GM19463 (cell line): ENCODE measurements around the gene WDR70.
"Not testable (repeated sequence)": the region's sequence is repeated elsewhere in the genome, so short reads cannot be mapped to it uniquely, and the experiment has no call there.

Source experiments
- ATAC-seq: cut with Tn5 transposase; IDR thresholded peaks from one replicate; pipeline ENCODE4 v1.9.1; 2021; ENCODE audit warnings: mild to moderate bottlenecking, moderate library complexity; ENCODE audit not compliant: unreplicated experiment

WDR70 gene

DNA sequence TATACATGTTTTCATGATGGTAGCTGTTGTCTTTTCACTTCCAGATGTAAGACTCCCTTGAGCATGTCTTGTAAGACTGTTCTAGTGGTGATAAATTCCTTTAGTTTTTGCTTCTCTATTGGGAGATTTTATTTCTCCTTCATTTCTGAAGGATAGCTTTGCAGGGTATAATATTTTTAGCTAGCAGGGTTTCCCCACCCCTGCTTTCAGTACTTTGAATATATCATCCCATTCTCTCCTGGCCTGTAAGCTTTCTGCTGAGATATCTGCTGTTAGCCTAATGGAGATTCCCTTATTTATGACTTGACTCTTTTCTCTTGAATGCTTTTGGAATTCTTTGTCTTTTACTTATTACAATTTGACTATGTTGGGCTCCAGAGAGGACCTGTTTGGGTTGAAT lies 249.8 kb downstream of the WDR70 start:
- no peak for ATAC-seq

DNA sequence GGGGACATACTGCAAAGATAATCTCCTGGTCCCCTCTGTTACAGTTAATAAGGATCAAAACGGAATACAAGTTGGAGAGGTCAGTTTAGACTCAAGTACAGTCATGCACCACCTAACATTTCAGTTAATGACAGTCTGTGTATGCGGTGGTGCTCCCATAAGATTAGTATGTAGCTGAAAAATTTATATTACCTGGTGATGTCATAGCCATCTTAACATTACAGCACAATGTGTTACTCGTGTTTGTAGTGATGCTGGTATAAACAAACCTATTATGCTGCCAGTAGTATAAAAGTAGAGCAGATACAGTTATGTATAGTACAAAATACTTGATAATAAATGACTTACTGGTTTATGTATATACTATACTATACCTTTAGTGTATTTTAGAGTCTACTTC lies 252.8 kb downstream of the WDR70 start:
- ATAC-seq: no peak

DNA sequence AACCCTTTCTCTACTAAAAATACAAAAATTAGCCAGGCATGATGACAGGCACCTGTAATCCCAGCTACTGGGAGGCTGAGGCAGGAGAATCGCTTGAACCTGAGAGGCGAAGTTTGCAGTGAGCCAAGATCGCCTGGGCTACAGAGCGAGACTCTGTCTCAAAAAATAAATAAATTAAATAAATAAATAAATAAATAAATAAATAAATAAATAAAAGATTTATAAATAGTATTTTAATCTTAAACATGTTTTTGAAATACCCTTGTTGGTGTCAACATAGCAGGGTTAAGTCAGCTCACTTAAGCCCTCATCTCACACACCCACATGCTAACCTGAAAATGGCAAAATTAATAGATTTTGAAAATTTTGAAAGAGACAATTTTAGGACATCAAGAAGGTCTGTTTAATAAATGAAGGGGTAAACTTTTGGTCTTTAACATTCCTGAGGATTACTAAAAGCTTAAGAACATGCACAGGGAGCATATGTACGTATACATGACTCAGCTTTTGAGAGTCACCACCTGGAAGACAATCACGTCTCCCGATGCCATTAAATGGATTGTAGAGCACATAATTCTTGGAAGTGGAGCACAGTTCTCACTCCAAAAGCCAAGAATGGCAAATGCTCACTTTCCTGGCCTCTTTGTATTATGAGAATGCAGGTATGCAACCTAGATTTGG lies 258.2 kb downstream of the WDR70 start:
- ATAC-seq: no peak

DNA sequence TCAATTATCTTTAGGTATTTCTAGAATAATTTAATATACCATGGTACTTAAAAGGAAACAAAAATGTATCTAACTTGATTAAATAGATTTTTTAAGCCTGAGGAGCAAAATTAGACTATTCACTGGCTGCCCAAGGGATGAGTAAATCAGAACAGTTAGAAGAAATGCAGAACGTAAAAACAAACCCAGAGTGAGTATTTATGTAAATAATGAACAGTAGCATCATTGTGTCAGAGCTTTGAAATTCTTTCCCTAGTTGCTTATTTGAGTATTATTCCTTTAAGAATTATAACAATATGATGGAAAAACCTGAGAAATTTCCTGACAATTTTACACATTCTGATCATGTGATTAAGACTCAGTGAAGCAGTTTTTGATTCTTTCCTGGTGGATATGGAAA lies 259.8 kb downstream of the WDR70 start:
- ATAC-seq: no peak

DNA sequence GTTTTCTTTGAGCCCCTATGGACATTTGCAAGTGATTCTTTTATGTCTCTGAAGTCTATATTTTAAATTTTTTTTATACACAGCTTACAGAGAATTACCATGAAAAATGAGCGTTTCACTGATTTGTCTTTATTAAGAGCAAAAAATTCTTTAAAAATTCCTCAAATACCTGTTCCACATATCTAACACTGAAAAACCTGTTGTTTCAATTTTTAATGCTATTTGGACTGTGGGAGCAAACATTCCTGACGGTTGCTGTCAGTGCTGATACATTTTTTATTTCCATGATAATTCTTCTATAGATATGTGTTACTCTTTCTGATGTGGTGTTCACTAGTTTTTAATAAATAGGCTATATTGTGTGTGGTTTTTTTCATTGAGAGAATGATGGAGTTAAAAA lies 261.0 kb downstream of the WDR70 start:
- ATAC-seq: no peak

DNA sequence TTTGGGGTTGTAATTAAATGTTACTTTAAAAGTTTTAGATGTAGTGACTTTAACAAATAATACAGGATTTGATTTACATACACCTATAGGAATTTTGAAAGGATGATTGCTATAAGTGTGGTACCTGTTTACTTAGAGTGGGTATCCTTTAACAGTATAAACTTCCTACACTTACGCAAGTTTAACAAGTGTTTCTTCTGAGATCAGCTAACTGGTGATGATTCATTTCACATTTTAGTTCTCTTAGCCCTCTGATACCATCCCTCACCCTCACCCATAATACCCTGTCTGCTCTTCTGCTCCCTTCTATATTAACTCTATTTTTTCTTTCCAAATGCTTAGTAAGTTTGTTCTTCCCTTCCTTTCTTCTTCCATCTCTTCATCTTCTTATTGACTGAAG lies 262.8 kb downstream of the WDR70 start:
- no peak for ATAC-seq

DNA sequence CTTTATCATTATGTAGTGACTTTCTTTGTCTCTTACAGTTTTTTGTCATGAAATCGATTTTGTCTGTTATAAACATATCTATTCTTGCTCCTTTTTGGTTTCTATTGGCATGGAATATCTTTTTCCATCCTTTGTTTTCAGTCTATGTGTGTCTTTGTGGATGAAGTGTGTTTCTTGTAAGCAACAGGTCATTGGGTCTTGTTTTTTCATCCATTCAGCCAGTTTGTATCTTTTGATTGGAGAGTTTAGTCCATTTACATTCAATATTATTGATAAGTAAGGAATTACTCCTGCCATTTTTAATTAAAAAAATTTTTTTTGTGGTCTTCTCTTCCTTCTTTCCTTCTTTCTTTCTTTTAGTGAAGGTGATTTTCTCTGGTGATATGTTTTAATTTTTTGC lies 266.6 kb downstream of the WDR70 start:
- ATAC-seq: no peak

DNA sequence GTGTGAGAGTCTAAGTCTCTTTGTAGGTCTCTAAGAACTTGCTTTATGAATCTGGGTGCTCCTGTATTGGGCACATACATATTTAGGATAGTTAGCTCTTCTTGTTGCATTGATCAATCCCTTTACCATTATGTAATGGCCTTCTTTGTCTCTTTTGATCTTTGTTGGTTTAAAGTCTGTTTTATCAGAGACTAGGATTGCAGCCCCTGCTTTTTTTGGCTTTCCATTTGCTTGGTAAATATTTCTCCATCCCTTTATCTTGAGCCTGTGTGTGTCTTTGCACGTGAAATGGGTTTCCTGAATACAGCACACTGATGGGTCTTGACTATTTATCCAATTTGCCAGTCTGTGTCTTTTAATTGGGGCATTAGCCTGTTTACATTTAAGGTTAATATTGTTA lies 275.4 kb downstream of the WDR70 start:
- ATAC-seq: not testable (repeated sequence)

DNA sequence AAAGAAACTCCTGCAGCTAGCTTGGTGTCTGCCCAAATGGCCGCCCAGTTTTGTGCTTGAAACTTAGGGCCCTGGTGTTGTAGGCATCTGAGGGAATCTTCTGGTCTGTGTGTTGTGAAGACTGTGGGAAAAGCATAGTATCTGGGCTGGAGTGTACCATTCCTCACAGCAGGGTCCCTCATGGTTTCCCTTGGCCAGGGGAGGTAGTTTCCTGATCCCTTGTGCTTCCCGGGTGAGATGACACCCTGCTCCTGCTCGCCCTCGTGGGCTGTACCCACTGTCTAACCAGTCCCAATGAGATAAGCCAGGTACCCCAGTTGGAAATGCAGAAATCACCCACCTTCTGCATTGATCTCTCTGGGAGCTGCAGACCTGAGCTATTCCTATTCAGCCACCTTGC lies 277.9 kb downstream of the WDR70 start:
- no peak for ATAC-seq

DNA sequence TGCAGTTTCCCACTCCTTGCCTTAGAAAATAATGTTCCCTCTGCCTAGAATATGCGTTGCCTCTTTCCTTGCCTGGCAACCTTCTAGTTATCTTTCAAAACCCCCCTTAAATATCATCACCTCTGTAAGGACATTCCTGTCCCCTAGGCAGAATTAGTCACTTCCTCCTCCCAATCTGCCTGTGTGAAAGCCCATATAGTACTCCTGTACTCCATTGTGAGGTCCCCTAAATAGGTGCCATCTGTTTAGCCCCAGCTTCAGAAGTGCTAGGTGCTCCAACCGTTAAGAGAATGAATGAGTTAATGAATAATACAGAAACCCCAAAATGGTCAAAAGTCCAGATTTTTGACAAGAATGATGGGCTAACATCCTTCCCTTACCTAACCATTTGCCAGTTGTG lies 279.3 kb downstream of the WDR70 start:
- ATAC-seq: peak; percentile 89

DNA sequence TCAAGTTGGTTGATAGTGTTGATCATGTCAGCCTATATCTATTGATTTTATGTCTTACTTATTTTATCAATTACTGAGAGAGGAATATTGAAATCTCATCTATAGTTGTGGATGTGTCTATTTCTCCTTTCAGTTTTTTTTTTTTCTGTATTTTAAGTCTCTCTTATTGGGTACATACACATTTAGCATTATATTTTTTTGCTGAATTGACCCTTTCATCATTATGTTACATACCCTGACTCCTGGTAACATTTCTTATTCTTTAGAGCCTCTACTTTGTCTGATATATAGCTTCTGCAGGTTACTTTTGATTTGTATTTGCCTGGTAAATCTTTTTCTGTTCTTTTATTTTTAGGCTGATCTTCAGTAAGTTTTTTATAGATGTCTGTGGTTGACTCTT lies 281.2 kb downstream of the WDR70 start:
- no peak for ATAC-seq

DNA sequence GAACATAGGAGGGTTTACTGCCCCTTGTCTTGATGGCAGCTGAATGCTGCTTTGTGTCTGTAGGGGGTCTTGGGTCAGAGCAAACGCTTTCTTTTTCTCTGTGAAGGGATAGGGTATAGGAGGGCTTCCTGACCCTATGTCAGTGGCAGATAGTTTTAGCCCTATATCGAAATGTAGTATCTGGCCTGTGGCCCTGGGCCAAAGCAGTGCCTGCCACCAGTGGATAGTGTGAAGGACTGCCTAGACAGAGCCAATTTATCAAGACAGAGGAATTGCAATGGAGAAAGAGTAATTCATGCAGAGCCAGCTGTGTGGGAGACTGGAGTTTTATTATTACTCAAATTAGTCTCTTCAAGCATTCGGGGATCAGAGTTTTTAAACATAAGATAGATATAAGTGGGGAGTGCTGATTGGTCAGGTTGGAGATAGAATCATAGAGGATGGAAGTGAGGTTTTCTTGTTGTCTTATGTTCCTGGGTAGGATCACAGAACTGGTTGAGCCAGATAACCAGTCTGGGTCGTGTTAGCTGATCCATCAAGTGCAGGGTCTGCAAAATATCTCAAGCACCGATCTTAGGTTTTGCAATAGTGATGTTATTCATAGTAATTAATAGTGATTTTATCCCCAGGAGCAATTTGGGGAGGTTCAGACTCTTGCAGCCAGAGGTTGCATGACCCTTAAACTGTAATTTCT lies 282.3 kb downstream of the WDR70 start:
- no peak for ATAC-seq

DNA sequence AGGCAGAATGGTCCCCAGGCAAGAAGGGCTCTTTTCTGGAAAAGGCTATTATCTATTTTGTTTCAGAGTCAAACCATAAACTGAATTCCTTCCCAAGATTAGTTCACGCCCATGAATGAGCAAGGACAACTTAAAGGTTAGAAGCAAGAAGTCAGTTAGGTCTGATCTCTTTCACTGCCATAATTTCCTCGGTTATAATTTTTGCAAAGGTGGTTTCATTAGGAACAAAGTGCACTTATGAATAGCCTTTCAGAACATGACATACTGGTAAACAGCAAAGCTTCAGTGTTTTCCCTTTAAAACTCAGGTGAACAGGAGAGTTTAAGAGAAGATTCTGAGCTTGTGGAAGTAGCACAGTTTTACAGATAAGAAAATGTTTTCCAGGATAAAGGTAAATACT lies 282.8 kb downstream of the WDR70 start:
- ATAC-seq: no peak

DNA sequence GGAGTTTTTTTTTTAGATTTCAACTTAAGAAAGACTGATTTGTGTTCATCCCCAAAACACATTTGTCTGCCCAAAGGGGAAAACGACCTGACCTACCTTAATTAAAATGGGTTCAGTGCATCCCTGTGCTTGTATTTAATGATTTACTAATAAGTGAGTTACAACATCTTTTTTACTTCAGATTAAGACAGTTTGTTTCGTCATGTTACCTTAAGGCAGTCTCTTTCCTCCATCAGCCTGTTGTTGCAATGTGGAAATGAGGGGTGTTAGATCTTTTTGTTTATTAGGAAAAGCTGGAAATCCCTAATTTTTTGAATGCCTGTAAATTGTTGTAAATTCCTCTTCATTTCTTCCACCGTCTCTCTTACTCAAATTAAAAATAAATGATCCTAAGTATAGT lies 283.2 kb downstream of the WDR70 start:
- ATAC-seq: no peak

DNA sequence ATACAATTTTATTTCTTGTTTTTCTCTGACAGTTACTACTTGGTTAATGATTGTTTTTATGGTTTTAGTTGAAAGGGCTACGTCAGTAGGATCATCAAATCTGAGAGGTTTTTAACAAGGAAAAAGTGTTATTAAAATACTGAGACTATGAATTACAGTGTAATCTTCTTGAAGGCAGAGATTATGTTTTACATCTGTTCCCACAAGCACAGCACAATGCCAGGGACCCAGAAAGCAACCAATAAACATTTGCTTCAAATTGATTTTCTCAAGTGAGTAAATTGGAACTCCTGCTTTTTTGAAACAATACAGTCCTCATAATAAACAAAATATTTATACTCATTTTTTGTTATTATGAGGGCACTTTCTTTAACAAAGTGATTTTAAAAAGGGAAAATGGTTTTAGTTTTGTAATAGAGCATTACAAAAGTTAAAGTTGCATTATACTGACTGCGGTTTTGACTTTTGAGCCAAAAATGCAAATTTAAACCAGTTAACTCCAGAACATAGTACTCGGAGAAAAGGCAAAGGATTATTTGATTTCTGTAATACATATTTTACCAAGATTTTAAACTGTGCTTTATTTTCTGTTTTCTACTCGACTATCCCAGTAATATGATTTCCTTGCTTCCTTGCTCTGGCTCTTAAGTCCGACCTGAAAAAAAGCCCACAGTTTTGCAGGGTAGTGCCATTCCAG lies 283.8 kb downstream of the WDR70 start:
- ATAC-seq: no peak

DNA sequence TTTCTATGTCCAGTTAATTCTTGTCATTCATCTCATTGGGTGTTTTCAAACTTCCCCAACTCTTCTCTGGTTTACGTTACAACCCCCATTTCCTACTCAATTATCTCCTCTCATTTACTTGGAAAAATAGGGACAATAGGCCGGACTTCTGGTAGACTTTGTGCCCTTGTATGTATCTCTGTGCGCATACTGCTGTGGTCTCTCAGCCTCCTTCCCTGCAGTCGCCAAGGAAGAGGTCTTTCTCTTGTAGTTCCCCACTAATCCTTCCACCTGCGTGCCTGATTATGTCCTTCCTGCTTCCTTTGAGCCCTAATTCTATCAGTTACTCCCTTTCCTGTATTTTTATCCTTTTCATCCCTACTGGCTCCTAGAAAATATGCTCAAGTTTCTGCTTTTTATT lies 284.4 kb downstream of the WDR70 start:
- no peak for ATAC-seq

DNA sequence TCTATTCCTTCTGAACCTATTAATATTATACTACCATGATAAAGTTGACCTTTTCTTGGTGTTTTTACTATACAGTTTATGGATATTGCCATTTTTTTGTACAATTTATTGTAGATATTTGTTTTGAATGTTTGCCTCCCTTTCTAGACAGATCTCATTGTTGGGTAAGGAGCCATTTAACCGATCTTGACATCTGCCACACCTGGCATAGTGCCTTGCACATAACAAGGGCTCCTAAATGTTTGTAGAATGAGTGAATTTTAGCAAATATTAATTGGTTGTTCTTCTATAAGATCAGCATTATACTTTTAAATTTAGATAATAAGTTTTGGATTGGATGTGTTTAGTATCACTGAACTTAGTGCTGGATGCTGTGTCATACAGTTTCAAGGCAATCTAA lies 285.4 kb downstream of the WDR70 start:
- ATAC-seq: no peak

DNA sequence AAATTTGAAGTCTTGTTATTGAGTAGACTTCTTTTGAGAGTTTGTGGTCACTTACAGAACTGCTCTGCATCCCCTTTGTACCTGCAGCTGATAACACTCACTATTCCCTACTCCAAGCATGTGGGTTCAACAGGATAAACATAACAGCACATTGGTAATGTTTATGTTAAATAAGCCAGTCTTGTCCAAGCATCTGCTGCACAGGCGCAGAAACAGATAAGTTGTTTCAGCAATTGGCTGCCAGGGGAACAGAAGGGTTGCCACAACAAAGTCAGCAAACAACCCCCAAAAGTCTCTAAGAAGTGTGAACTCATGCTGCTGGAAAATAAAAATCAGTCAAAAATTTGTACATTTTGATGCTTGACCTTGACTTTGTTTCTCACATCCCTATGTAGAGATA lies 286.2 kb downstream of the WDR70 start:
- ATAC-seq: no peak

DNA sequence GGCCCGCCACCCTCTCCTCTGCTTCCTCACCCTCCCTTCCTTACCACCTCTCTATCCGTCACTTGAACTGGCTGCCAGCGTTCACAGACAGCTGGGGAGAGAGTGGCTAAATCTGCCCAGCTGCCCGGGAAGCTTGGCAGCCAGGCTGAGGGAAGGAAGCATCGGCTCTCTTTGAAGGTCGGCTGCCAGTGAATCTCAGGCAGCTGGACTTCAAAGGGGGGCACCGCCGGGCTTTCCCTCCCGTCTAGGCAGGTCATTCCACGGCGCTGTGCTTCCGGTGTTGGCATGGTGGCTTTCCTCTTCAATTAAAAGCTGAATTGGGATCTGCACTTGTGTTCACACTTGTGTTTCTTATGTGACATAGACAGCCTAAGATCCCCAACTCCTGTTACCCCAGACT lies 286.8 kb downstream of the WDR70 start:
- ATAC-seq: no peak

DNA sequence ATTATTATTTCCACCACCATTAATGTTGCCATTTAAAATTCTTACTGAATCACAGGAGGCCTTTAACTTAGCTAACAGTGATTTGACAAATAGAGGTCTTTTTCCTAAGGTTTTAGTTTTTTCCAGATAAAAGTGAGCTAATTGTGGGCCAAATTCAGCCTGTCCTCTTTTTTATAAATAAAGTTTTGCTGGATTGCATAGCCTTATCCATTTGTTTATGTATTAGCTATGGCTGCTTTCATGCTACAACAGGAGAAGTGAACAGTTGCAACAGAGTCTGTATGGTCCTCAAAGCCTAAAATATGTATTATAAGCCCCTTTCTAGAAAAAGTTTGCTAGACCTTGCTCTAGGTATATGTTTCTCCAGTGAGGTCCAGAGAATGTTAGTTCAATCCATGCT lies 288.3 kb downstream of the WDR70 start:
- no peak for ATAC-seq

DNA sequence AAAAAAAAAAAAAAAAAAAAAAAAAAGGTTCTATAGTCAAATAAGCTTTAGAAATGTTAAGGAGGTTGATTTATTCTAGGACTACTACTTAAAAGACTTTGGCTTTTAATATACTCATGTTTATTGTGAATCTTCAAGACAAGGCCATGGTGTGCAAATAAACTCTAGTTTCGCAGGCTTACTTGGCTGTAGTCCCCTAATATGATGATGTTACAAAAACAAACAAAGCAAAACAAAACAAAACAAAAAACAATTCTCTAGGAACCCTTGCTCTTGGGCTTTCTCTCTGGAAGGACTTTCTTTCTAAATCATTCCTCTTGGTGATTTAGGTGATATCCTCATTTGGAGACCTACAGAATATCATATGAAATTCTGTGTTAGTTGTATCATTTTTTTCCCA lies 288.7 kb downstream of the WDR70 start:
- no peak for ATAC-seq

DNA sequence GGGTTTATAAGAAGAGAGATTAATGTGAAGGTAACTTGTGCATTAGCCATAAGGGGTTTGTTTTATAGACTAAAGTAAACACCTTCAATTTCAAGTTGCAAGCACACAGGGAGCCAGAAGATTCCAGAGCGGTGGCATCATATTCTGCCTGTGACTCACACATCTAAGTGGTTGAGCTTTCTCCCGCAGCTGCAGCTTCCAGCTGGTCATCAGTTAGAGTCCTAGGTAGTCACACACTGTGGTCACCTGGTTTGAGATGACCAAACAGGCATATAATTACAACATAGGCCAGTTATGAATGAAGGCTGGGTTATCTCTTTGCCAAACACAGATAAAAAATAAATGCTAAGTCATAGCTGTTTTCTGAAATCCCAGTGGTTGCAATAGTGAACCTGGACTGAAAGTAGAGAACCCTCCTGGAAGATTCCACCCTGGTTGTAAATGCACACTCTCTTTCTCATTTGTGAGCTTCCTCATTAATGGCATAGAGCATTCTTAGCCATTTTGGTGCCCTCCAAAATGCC lies 289.5 kb downstream of the WDR70 start:
- ATAC-seq: no peak
